Measurements from ENCODE around the gene MYG1.

MYG1 gene

DNA sequence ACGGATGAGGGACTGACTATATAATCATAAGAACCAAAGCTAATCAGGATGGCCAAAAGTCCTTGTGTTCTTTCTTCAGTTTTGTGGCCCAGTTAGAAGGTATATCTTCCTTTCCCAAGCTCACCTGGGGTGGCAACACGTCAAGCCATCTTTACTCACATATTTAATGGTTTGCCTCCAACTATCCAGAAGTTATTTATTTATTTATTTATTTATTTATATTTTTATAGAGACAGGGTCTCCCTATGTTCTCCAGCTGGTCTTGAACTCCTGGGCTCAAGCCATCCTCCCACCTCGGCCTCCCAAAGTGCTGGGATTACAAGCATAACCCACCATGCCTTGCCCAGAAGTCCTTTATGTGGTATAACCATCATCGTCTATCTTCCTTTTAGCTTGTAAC lies 48.4 kb downstream of the MYG1 start:
- Histone ChIP-seq H3K4me3 (ENCODE audit: low read length in 2 of 2) (no peak overlapping the region), H3K27me3 (ENCODE audit: control insufficient read depth in 2 of 2, insufficient read depth in 2 of 2, low read length in 2 of 2) (no peaks in the 10 kb centered on the region), H3K4me1 (ENCODE audit: control insufficient read depth in 2 of 2, insufficient read depth in 2 of 2, low read length in 2 of 2) (peaks cover 9 to 11% of the 10 kb centered on the region in 2 donors), H3K27ac (ENCODE audit: low read depth in 2 of 2, low read length in 2 of 2) (no peak overlapping the region), H3K36me3 (ENCODE audit: control insufficient read depth in 2 of 2, insufficient read depth in 2 of 2, low read length in 2 of 2) (no peaks in the 10 kb centered on the region), H3K9ac (ENCODE audit: low read depth in 1 of 2, low read length in 2 of 2) (no peak overlapping the region), H3K9me3 (ENCODE audit: control insufficient read depth in 2 of 2, low read length in 2 of 2) (no peaks in the 10 kb centered on the region)

DNA sequence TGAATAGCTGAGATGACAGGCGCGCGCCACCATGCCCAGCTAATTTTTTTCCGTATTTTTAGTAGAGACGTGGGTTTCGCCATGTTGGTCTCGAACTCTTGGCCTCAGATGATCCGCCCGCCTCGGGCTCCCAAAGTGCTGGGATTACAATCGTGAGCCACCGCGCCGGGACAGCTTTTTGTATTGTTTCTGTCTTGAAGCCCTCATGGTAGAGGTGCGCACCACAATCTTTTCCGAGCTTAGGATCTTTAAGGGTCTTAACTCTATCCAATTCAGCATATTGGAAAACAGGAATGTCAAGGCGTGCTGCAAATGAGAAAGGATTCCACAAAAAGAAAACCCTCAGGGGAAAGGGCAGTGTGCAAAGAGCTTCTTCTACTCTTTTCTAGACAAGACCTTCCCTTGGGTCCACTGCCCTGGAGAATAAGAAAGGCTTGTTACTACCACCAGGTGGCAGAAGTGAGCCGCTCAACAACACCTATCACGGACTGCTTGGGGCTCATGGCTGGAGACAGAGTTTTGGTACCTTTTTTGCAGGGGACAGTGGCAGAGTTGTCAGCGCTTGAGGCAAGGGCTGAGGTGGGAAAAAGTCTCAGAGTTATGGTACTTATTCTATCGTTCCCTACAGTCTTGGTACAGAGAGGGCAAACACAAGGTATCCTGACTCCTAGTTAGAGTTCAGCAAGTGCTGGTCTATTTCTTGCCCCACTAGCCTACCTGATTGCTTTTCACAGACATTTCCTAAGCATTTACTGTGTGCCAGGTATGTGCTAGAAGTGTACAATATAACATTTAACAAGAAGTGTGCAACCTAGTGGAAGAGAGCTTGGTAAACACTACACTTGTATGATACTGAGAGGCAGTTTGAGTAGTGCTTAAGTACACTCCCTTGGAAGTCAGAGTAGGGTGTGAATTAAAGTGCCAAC lies 53.1 kb downstream of the MYG1 start:
- no peaks in the 10 kb centered on the region for H3K27me3 ChIP-seq (ENCODE audit: control insufficient read depth in 2 of 2, insufficient read depth in 2 of 2, low read length in 2 of 2)
- H3K36me3 ChIP-seq (ENCODE audit: control insufficient read depth in 2 of 2, insufficient read depth in 2 of 2, low read length in 2 of 2) = no peaks in the 10 kb centered on the region
- peak overlapping the region; percentile 23 to 38 for H3K9ac ChIP-seq (ENCODE audit: low read depth in 1 of 2, low read length in 2 of 2)
- H3K4me1 ChIP-seq (ENCODE audit: control insufficient read depth in 2 of 2, insufficient read depth in 2 of 2, low read length in 2 of 2) = peaks cover 3 to 8% of the 10 kb centered on the region in 2 donors
- no peaks in the 10 kb centered on the region for H3K9me3 ChIP-seq (ENCODE audit: control insufficient read depth in 2 of 2, low read length in 2 of 2)
- H3K4me3 ChIP-seq (ENCODE audit: low read length in 2 of 2) = peak overlapping the region; percentile 5 to 23
- peak overlapping the region; percentile 75 to 79 for H3K27ac ChIP-seq (ENCODE audit: low read depth in 2 of 2, low read length in 2 of 2)

DNA sequence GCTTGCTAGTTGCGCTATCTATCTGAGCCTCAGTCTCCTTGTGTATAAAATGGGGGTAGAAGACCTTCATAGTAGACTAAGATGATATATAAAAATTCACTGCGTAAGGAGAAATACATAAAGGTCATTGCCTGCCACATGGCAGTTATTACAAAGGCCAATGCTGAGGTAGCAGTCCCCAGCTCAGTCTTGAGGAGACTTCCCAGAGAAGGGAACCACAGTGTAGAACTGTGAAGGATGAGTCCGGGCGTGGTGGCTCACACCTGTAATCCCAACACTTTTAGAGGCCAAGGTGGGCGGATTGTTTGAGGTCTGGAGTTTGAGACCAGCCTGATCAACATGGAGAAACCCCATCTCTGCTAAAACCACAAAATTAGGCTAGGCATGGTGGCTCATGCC lies 53.8 kb downstream of the MYG1 start:
- Histone ChIP-seq H3K9me3 (ENCODE audit: control insufficient read depth in 2 of 2, low read length in 2 of 2) (no peaks in the 10 kb centered on the region), H3K4me1 (ENCODE audit: control insufficient read depth in 2 of 2, insufficient read depth in 2 of 2, low read length in 2 of 2) (peaks cover 3 to 8% of the 10 kb centered on the region in 2 donors), H3K9ac (ENCODE audit: low read depth in 1 of 2, low read length in 2 of 2) (peak overlapping the region; percentile 23 to 38), H3K4me3 (ENCODE audit: low read length in 2 of 2) (peak overlapping the region; percentile 5 to 23), H3K36me3 (ENCODE audit: control insufficient read depth in 2 of 2, insufficient read depth in 2 of 2, low read length in 2 of 2) (no peaks in the 10 kb centered on the region), H3K27me3 (ENCODE audit: control insufficient read depth in 2 of 2, insufficient read depth in 2 of 2, low read length in 2 of 2) (no peaks in the 10 kb centered on the region), H3K27ac (ENCODE audit: low read depth in 2 of 2, low read length in 2 of 2) (peak overlapping the region; percentile 75 to 79)

DNA sequence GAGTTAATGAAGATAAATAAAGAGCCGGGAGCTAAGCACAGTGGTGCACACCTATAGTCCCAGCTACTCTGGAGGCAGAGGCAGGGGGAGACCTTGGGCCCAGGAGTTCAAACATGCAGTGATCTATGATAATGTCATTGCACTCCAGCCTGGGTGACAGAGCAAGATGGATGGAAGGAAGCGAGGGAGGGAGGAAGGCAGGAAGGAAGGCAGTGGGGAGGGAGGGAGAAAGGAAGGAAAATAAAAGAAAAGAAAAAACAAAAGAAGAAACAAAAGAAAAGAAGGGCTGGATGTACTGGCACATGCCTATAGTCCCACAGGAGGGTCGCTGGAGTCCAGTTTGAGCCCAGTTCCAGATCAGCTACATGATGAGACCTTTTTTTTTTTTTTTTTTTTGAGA lies 55.6 kb downstream of the MYG1 start:
- H3K27ac ChIP-seq (ENCODE audit: low read depth in 2 of 2, low read length in 2 of 2) = no peak overlapping the region
- peaks cover 3 to 8% of the 10 kb centered on the region in 2 donors for H3K4me1 ChIP-seq (ENCODE audit: control insufficient read depth in 2 of 2, insufficient read depth in 2 of 2, low read length in 2 of 2)
- H3K4me3 ChIP-seq (ENCODE audit: low read length in 2 of 2) = no peak overlapping the region
- no peaks in the 10 kb centered on the region for H3K36me3 ChIP-seq (ENCODE audit: control insufficient read depth in 2 of 2, insufficient read depth in 2 of 2, low read length in 2 of 2)
- no peaks in the 10 kb centered on the region for H3K9me3 ChIP-seq (ENCODE audit: control insufficient read depth in 2 of 2, low read length in 2 of 2)
- no peak overlapping the region for H3K9ac ChIP-seq (ENCODE audit: low read depth in 1 of 2, low read length in 2 of 2)
- H3K27me3 ChIP-seq (ENCODE audit: control insufficient read depth in 2 of 2, insufficient read depth in 2 of 2, low read length in 2 of 2) = no peaks in the 10 kb centered on the region

Data from mucosa of rectum (tissue), 2 donors.